ENCODE data around the gene CSGALNACT2.

The CSGALNACT2 gene

DNA sequence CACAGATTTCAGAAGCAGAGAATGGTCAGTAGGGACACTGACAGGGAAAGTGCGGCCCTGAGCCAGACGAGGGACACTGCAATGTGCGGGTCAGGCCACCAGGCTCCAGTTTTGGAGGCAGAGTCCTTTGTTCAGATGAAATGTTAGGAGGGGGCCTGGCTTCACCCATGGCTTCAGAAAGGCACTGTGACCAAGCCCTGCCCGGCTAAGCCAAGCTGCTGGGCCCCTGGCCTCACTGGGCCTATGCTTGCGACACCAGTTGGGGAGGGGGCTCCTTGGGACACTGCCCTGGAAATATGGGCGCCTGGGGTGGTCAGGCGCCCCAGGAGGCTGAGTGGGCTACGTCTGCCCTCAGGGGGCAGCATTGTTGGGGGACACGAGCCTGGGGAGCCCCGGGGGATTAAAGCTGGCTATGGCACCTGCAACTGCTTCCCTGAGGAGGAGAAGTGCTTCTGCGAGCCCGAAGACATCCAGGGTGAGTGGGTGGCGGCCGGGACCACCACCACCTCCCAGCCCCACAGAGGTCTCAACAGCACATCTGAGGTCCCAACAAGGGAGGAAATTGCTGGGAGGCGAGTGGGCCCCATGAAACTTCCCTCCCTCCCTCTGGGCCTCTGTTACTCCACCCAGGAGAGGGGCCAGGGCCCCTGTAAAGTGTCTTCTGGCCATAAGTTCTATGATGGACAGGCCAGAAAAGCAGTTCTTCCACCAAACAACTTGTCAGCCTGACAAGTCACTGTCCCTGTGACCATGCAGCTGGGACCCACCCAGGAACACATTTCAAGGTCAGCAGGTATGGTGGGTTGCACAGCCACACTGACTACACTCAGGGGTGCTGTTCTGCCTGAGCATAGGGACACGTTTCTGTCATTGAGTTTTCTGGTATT lies 24.8 kb upstream of the CSGALNACT2 start:
- no peak for DNase-seq

- DNase-seq = no peak
These were observed 24.0 kb upstream of the CSGALNACT2 start for GRCh38 chr10:43114088-43114742.

DNA sequence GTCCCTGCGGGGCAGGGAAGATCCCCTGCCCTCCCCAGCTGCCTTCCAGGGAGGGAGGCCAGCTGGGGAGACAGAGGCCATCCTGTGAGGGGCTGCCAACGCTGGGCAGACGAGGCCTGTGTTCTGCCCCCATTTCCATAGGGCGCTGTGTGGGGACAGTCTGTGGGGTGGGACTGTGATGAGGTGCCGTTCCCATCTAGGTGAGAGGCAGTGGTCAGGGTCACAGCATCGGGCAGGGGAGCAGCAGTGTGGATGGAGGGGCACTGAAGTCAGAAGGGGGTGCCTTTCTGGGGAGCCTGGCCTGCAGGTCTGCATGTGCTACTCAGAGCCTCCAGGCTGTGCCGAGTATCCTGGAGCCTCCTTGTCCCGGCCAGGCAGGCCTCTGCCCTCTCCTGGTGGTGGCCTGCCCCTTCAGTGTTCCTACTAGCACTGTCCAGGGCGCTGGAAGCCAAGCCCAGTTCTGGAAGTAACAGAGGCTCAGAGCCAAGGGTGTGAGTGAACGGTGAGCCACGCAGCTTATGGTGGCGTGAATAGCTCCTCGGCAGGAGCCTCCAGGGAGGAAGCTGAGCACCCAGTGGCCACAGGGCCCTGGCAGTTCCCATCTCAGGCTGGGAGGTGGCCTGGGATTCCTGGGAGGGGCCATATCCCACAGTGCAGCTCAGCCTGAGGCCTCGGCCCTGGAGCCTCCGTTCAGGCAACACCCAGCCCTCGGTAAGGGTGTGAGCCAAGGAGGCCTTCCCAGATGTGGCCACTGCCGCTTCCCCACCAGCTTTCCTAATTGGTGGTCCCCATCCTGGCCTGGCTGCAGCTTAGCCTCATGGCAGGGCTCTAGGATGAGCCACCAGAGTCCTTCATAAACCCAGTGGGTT lies 23.3 kb upstream of the CSGALNACT2 start:
- DNase-seq = no peak

- DNase-seq = no peak
These were observed 22.2 kb upstream of the CSGALNACT2 start for GRCh38 chr10:43115881-43116595.

- no peak for DNase-seq
These were observed 21.6 kb upstream of the CSGALNACT2 start for GRCh38 chr10:43116596-43116995.

DNA sequence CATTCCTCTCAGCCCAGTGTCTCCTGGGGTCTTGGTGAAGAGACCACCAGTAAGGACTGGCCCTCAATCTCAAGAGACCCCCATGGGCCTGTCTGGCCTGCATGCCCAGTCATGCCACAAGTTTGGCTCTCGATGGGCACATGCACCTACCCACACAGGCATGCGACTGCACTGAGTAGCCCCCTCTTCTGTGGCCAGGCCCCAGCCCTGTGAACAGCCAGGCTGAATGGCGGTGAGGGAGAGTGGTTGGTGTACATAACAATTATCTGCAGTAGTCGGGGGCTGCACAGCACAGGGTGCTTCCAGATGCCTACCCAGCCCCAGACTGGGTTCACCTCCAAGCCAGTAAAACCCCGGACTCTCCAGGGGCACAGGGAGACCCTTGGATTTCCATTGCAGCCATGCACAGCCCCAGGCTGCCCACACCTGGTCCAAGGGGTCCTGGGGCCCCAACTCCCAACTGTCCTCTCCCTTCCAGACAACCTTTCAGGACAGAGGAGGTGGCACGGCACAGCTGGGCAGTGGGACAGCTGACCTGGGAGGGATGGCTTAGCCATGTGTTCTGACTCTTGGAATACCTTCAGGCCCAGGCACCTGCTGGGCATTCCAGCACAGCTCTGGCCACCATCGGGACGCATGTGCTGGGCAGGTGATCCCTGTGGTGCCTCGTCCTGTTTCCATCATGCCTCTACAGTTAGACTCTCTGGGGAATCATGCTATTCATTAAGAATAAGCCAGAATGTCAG lies 21.0 kb upstream of the CSGALNACT2 start:
- DNase-seq = no peak

DNA sequence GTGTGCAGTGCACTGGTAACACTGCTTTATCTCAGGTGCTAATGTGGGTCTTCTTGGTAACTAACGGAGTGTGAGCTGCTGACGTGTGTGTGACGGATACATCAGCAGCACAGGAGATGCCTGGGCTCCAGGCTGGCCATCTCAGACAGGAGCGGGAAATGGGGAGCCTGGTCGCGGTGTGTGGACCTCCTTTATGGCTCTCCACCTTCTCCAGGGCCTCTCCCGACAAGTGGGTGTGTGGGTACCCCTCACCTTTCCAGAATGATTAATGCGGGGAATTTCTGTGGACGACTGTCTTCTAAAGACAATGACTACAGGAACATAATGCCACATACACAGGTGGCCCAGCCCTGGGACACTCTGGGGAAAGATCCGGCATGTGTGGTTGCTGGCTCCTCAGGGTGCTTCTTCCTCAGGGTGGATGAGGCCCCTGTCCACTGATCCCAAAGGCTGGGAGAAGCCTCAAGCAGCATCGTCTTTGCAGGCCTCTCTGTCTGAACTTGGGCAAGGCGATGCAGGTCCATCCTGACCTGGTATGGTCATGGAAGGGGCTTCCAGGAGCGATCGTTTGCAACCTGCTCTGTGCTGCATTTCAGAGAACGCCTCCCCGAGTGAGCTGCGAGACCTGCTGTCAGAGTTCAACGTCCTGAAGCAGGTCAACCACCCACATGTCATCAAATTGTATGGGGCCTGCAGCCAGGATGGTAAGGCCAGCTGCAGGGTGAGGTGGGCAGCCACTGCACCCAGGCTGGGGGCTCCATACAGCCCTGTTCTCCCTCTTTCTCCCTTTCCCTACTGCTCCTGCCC lies 20.3 kb upstream of the CSGALNACT2 start:
- DNase-seq = no peak

- DNase-seq = no peak
These were observed 19.4 kb upstream of the CSGALNACT2 start for GRCh38 chr10:43118631-43119415.

DNA sequence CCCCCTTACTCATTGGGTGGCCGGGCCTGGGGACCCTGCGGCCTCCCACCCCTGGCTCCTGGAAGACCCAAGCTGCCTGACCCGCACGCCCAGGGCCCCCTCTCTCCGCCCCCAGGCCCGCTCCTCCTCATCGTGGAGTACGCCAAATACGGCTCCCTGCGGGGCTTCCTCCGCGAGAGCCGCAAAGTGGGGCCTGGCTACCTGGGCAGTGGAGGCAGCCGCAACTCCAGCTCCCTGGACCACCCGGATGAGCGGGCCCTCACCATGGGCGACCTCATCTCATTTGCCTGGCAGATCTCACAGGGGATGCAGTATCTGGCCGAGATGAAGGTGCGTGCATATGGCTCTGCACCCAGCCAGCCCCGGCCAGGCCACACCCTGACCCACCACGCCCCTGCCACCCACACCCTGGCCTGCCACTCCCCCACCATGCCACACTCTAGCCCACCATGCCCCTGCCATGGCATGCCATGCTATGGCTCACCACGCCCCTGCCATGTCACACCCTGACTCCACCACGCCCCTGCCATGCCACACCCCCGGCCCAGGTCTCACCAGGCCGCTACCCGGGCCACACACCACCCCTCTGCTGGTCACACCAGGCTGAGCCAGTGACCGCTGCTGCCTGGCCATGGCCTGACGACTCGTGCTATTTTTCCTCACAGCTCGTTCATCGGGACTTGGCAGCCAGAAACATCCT lies 18.7 kb upstream of the CSGALNACT2 start:
- no peak for DNase-seq

DNA sequence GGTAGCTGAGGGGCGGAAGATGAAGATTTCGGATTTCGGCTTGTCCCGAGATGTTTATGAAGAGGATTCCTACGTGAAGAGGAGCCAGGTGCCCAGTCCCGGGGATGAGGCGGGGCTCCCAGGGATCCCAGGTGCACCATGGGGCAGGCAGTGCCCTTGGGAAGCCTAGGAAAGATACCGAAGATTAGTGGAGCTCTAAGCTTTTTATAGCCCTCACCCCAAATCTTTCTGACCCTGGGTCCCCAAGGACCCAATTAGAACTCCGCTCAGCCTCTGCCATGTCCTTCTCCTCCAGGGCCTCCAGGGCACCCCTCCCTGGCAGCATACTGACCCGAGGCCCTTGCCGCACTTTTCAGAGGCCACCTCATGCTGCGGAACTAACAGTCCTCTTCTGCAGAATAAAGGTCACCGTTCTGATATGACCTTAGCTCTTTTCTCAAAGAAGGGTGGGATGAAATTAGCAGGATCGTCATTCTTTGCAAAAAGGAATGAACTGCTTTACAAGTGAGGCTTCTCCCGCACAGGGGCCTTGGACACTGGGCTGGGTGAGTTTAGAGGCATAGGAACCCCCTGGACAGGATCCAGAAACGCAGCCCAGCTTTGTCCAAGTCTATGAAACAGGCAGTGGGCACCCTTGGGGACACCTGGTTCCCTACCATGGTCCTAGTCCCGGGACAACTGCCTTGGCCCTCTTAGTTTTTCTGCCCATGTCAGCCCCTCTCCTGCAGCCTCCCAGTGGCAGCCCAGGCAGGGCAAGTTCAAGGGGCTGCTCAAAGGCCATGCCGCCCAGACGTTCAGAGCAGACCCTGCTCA lies 17.9 kb upstream of the CSGALNACT2 start:
- DNase-seq = no peak

GRCh38 chr10:43120929-43121314 lies 17.3 kb upstream of the CSGALNACT2 start:
- peak; percentile 46 to 52 for DNase-seq

GRCh38 chr10:43121444-43121843 lies 16.8 kb upstream of the CSGALNACT2 start:
- DNase-seq = no peak

DNA sequence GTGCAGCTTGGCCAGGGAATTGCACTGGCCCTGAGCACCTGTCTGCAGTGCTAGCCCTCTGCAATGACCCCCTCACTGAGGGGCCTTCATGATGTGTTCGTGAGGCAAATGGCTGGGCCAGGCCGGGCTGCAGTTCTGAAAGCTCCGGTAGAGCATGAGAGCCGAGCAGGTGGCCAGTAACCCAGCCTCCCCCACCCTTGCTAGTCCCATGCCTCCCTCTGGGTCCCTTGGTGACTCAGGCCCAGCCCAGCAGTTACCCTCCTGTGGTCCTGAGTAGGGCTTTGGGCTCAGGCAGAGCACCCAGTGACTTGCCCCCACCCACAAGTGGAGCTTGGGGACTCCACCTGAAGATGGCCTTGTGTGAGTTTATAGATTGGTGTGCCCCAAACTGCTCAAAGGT lies 16.1 kb upstream of the CSGALNACT2 start:
- no peak for DNase-seq

DNA sequence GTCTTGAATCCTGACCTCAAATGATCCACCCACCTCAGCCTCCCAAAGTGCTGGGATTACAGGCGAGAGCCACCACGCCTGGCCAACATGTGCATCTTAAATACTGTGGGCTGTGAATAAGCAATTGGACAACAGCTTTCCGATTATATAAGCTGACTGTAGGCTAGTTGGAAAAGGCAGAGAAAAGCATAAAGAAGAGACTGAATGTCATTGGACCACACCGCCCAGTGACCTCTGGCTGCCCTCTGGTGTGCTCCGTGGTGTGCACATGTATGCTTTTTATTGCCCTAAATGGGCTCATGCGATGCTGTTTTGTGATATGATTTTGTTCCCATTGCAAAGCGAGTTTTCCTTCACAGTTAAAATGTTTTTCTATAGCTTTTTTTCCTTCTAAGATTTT lies 15.4 kb upstream of the CSGALNACT2 start:
- DNase-seq = no peak

- DNase-seq = no peak
These were observed 14.7 kb upstream of the CSGALNACT2 start for GRCh38 chr10:43123361-43124093.

GRCh38 chr10:43124094-43124521 lies 14.1 kb upstream of the CSGALNACT2 start:
- DNase-seq = no peak

DNA sequence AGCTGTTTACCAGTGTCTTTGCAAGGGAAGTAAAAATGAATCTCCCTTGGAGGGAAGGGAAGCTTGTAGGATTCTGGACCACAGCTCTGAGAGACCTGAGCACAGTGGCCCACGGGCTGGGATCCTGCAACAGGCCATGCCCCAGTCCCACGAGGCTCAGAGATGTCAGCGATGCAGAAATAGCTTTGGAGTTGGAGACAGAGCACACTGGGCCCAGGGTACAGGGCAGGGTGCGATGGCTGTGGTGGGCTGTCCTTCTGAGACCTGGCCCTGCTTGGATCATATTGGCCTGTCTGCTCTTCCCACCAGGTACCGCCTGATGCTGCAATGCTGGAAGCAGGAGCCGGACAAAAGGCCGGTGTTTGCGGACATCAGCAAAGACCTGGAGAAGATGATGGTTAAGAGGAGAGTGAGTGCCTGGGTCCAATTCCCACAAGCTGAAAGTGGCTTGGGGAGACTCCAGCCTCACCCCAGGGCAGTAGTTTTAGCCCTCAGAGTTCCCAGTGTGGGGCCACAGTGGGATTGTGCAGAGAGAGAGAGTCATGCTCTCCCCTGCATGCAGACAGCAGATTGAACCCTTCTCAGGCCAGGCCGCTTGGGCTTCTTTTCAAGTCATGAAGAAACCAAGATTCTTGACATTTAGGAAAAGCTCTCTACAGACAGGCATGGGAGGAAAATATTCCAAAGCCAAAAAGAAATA lies 13.5 kb upstream of the CSGALNACT2 start:
- no peak for DNase-seq

Measured in stimulated activated CD4-positive, alpha-beta T cell treated with anti-CD3 and anti-CD28 coated beads, Interleukin-2, amount 100 ng/mL, for 24 hours (primary cell).